ENCODE data around the gene GAREM1.
"Not testable (repeated sequence)": the region's sequence is repeated elsewhere in the genome, so short reads cannot be mapped to it uniquely, and the experiment has no call there.

Gene GAREM1

GRCh38 chr18:32251466-32251865 is 219.2 kb downstream of the GAREM1 start:
- no peaks in the 10 kb centered on the region for H3K9me3 ChIP-seq (ENCODE audit: control insufficient read depth, insufficient read depth, low read length)
- no peak overlapping the region for H3K27ac ChIP-seq (ENCODE audit: low read length)
- H3K4me3 ChIP-seq (ENCODE audit: low read length): no peak overlapping the region
- no peak for DNase-seq (ENCODE audit: low read depth, low spot score)
- WGBS (ENCODE audit: insufficient coverage, insufficient read length): no CpG with 5 or more reads among the region's 3 CpGs
- peaks cover 2% of the 10 kb centered on the region; the same call in 1 of the 2 replicates for H3K4me1 ChIP-seq (ENCODE audit: control insufficient read depth, insufficient read depth, low read length)
- H3K36me3 ChIP-seq (ENCODE audit: control insufficient read depth, insufficient read depth, low read length): no peaks in the 10 kb centered on the region
- H3K27me3 ChIP-seq (ENCODE audit: control insufficient read depth, insufficient read depth, low read length): no peaks in the 10 kb centered on the region

- Histone ChIP-seq H3K27ac (ENCODE audit: low read length) (no peak overlapping the region), H3K4me1 (ENCODE audit: control insufficient read depth, insufficient read depth, low read length) (peaks cover 2% of the 10 kb centered on the region; the same call in 1 of the 2 replicates), H3K4me3 (ENCODE audit: low read length) (no peak overlapping the region), H3K9me3 (ENCODE audit: control insufficient read depth, insufficient read depth, low read length) (no peaks in the 10 kb centered on the region), H3K36me3 (ENCODE audit: control insufficient read depth, insufficient read depth, low read length) (no peaks in the 10 kb centered on the region), H3K27me3 (ENCODE audit: control insufficient read depth, insufficient read depth, low read length) (no peaks in the 10 kb centered on the region)
- no peak for DNase-seq (ENCODE audit: low read depth, low spot score)
- WGBS (ENCODE audit: insufficient coverage, insufficient read length): 100% methylated on average over 1 of the region's 8 CpGs
Measured at GRCh38 chr18:32249147-32249929, 221.3 kb downstream of the GAREM1 start.

- no peaks in the 10 kb centered on the region for H3K27me3 ChIP-seq (ENCODE audit: control insufficient read depth, insufficient read depth, low read length)
Measured at GRCh38 chr18:32244881-32245280, 225.8 kb downstream of the GAREM1 start.

GRCh38 chr18:32243358-32243757 is 227.3 kb downstream of the GAREM1 start:
- DNase-seq (ENCODE audit: low read depth, low spot score): no peak
- H3K27me3 ChIP-seq (ENCODE audit: control insufficient read depth, insufficient read depth, low read length): no peaks in the 10 kb centered on the region

More at GRCh38 chr18:32244881-32245280, 225.8 kb downstream of the GAREM1 start:
- Histone ChIP-seq H3K4me1 (ENCODE audit: control insufficient read depth, insufficient read depth, low read length) (0 out of 2 replicates have a peak, but pooled peaks cover 2% of the 10 kb centered on the region), H3K4me3 (ENCODE audit: low read length) (no peak overlapping the region), H3K27ac (ENCODE audit: low read length) (no peak overlapping the region), H3K36me3 (ENCODE audit: control insufficient read depth, insufficient read depth, low read length) (no peaks in the 10 kb centered on the region), H3K9me3 (ENCODE audit: control insufficient read depth, insufficient read depth, low read length) (no peaks in the 10 kb centered on the region)
- DNase-seq (ENCODE audit: low read depth, low spot score): no peak
- no CpG with 5 or more reads among the region's 5 CpGs for WGBS (ENCODE audit: insufficient coverage, insufficient read length)

GRCh38 chr18:32242395-32242794 is 228.3 kb downstream of the GAREM1 start:
- H3K4me3 ChIP-seq (ENCODE audit: low read length): no peak overlapping the region
- H3K4me1 ChIP-seq (ENCODE audit: control insufficient read depth, insufficient read depth, low read length): peaks cover 5% of the 10 kb centered on the region; the same call in 1 of the 2 replicates
- H3K27ac ChIP-seq (ENCODE audit: low read length): no peak overlapping the region
- no peaks in the 10 kb centered on the region for H3K27me3 ChIP-seq (ENCODE audit: control insufficient read depth, insufficient read depth, low read length)
- no peaks in the 10 kb centered on the region for H3K36me3 ChIP-seq (ENCODE audit: control insufficient read depth, insufficient read depth, low read length)
- no CpG with 5 or more reads among the region's 2 CpGs for WGBS (ENCODE audit: insufficient coverage, insufficient read length)
- DNase-seq (ENCODE audit: low read depth, low spot score): no peak
- H3K9me3 ChIP-seq (ENCODE audit: control insufficient read depth, insufficient read depth, low read length): no peaks in the 10 kb centered on the region

More at GRCh38 chr18:32243358-32243757, 227.3 kb downstream of the GAREM1 start:
- WGBS (ENCODE audit: insufficient coverage, insufficient read length): no CpG with 5 or more reads among the region's 6 CpGs
- no peak overlapping the region for H3K4me3 ChIP-seq (ENCODE audit: low read length)
- no peaks in the 10 kb centered on the region for H3K36me3 ChIP-seq (ENCODE audit: control insufficient read depth, insufficient read depth, low read length)
- H3K4me1 ChIP-seq (ENCODE audit: control insufficient read depth, insufficient read depth, low read length): peaks cover 5% of the 10 kb centered on the region; the same call in 1 of the 2 replicates
- no peaks in the 10 kb centered on the region for H3K9me3 ChIP-seq (ENCODE audit: control insufficient read depth, insufficient read depth, low read length)
- no peak overlapping the region for H3K27ac ChIP-seq (ENCODE audit: low read length)

- no peak for DNase-seq (ENCODE audit: low read depth, low spot score)
- WGBS (ENCODE audit: insufficient coverage, insufficient read length): no CpG with 5 or more reads among the region's 5 CpGs
- H3K4me3 ChIP-seq (ENCODE audit: low read length): no peak overlapping the region
Measured at GRCh38 chr18:32238635-32239268, 231.9 kb downstream of the GAREM1 start.

GRCh38 chr18:32237049-32237448 is 233.6 kb downstream of the GAREM1 start:
- Histone ChIP-seq H3K4me1 (ENCODE audit: control insufficient read depth, insufficient read depth, low read length) (peaks cover 5% of the 10 kb centered on the region; the same call in 1 of the 2 replicates), H3K9me3 (ENCODE audit: control insufficient read depth, insufficient read depth, low read length) (no peaks in the 10 kb centered on the region), H3K27ac (ENCODE audit: low read length) (no peak overlapping the region), H3K4me3 (ENCODE audit: low read length) (no peak overlapping the region), H3K36me3 (ENCODE audit: control insufficient read depth, insufficient read depth, low read length) (no peaks in the 10 kb centered on the region), H3K27me3 (ENCODE audit: control insufficient read depth, insufficient read depth, low read length) (no peaks in the 10 kb centered on the region)
- no CpG with 5 or more reads among the region's 3 CpGs for WGBS (ENCODE audit: insufficient coverage, insufficient read length)
- DNase-seq (ENCODE audit: low read depth, low spot score): no peak

More at GRCh38 chr18:32238635-32239268, 231.9 kb downstream of the GAREM1 start:
- no peaks in the 10 kb centered on the region for H3K27me3 ChIP-seq (ENCODE audit: control insufficient read depth, insufficient read depth, low read length)
- H3K4me1 ChIP-seq (ENCODE audit: control insufficient read depth, insufficient read depth, low read length): peaks cover 5% of the 10 kb centered on the region; the same call in 1 of the 2 replicates
- no peaks in the 10 kb centered on the region for H3K9me3 ChIP-seq (ENCODE audit: control insufficient read depth, insufficient read depth, low read length)
- no peak overlapping the region for H3K27ac ChIP-seq (ENCODE audit: low read length)
- no peaks in the 10 kb centered on the region for H3K36me3 ChIP-seq (ENCODE audit: control insufficient read depth, insufficient read depth, low read length)

- not testable (repeated sequence) for H3K9me3 ChIP-seq (ENCODE audit: control insufficient read depth, insufficient read depth, low read length); H3K27me3 ChIP-seq (ENCODE audit: control insufficient read depth, insufficient read depth, low read length); DNase-seq (ENCODE audit: low read depth, low spot score); H3K4me1 ChIP-seq (ENCODE audit: control insufficient read depth, insufficient read depth, low read length); H3K27ac ChIP-seq (ENCODE audit: low read length); H3K36me3 ChIP-seq (ENCODE audit: control insufficient read depth, insufficient read depth, low read length); H3K4me3 ChIP-seq (ENCODE audit: low read length)
- no CpG with 5 or more reads among the region's 15 CpGs for WGBS (ENCODE audit: insufficient coverage, insufficient read length)
Measured at GRCh38 chr18:32233348-32233747, 237.3 kb downstream of the GAREM1 start.

GRCh38 chr18:32219431-32220018 is 251.2 kb downstream of the GAREM1 start:
- no peaks in the 10 kb centered on the region for H3K27me3 ChIP-seq (ENCODE audit: control insufficient read depth, insufficient read depth, low read length)
- no peak overlapping the region for H3K27ac ChIP-seq (ENCODE audit: low read length)
- H3K4me3 ChIP-seq (ENCODE audit: low read length): no peak overlapping the region
- no peak for DNase-seq (ENCODE audit: low read depth, low spot score)
- H3K9me3 ChIP-seq (ENCODE audit: control insufficient read depth, insufficient read depth, low read length): no peaks in the 10 kb centered on the region
- no peaks in the 10 kb centered on the region for H3K4me1 ChIP-seq (ENCODE audit: control insufficient read depth, insufficient read depth, low read length)
- no peaks in the 10 kb centered on the region for H3K36me3 ChIP-seq (ENCODE audit: control insufficient read depth, insufficient read depth, low read length)
- WGBS (ENCODE audit: insufficient coverage, insufficient read length): no CpG with 5 or more reads among the region's 3 CpGs

GRCh38 chr18:32216390-32216789 is 254.3 kb downstream of the GAREM1 start:
- Histone ChIP-seq H3K4me3 (ENCODE audit: low read length) (no peak overlapping the region), H3K27ac (ENCODE audit: low read length) (no peak overlapping the region), H3K36me3 (ENCODE audit: control insufficient read depth, insufficient read depth, low read length) (no peaks in the 10 kb centered on the region), H3K9me3 (ENCODE audit: control insufficient read depth, insufficient read depth, low read length) (no peaks in the 10 kb centered on the region), H3K27me3 (ENCODE audit: control insufficient read depth, insufficient read depth, low read length) (no peaks in the 10 kb centered on the region), H3K4me1 (ENCODE audit: control insufficient read depth, insufficient read depth, low read length) (no peaks in the 10 kb centered on the region)
- WGBS (ENCODE audit: insufficient coverage, insufficient read length): no CpG with 5 or more reads among the region's 2 CpGs
- no peak for DNase-seq (ENCODE audit: low read depth, low spot score)

Measured in iPS DF 6.9 (cell line).